T-helper 17 cell (primary cell): ENCODE data around the gene ECSCR. TPM values are rescaled to one million over a fixed set of nuclear protein-coding genes. Genes with fewer than 3 reads are reported as not detected.
"Not testable (repeated sequence)": the region's sequence is repeated elsewhere in the genome, so short reads cannot be mapped to it uniquely, and the experiment has no call there.

Source experiments
- ATAC-seq: fragments of 150-1000 bp; cut with Tn5 transposase; 2 replicates; pipeline ENCODE4 v1.10.0; 2021; ENCODE audit warnings: mild to moderate bottlenecking, moderate library complexity
- DNase-seq, 3 donors: peaks; one replicate each; pipeline versions ENCODE4 v3.0.0 to v3.0.0-alpha.2; 2020 to 2021
- H3K9me3 ChIP-seq: one replicate; pipeline ENCODE4 v1.7.0; 2013; ENCODE audit warnings: low read length, mild to moderate bottlenecking; ENCODE audit not compliant: control insufficient read depth, poor library complexity, severe bottlenecking
- H3K27ac Mint-ChIP-seq: one replicate; pipeline ENCODE4 v1.8.0; 2022; ENCODE audit warnings: mild to moderate bottlenecking, moderate library complexity, mixed read lengths
- H3K27me3 Mint-ChIP-seq: one replicate; pipeline ENCODE4 v1.8.0; 2022; ENCODE audit warnings: mixed read lengths
- H3K36me3 Mint-ChIP-seq: one replicate; pipeline ENCODE4 v1.8.0; 2022; ENCODE audit warnings: low read depth, mixed read lengths
- H3K4me1 Mint-ChIP-seq: one replicate; pipeline ENCODE4 v1.8.0; 2022; ENCODE audit warnings: mild to moderate bottlenecking, mixed read lengths
- H3K4me3 Mint-ChIP-seq: one replicate; pipeline ENCODE4 v1.8.0; 2022; ENCODE audit warnings: mild to moderate bottlenecking, moderate library complexity, mixed read lengths
- total RNA-seq, 4 donors: library from RNA in 2 of 4; stranded (reverse) in 2 of 4; gene quantifications; one replicate each; pipeline ENCODE4 v1.2.3 and lab custom pipeline; 2022 to 2026

The ECSCR gene
- total RNA-seq, 2 donors from 2014 or later, result not detected

- Mint-ChIP-seq H3K4me3 (peak within 1 kb of the TSS; percentile 96), H3K27me3 (no peaks in the 10 kb centered on the region), H3K27ac (peak within 1 kb of the TSS; percentile 96), H3K4me1 (peaks cover 33% of the 10 kb centered on the region), H3K36me3 (peaks cover 3% of the 10 kb centered on the region)
- ATAC-seq (peak; percentile 84), DNase-seq (peak; percentile 23 to 45 (median 33))
- H3K9me3 ChIP-seq, result no peaks in the 10 kb centered on the region
Observed at GRCh38 chr5:139482050-139482889, 19.7 kb upstream of the ECSCR start, which contains the start of gene STING1. TSS of gene STING1 (minus strand) at chr5:139482758. CDS start at chr5:139481704, 1,054 bp downstream.

- Mint-ChIP-seq H3K4me1 (peaks cover 34% of the 10 kb centered on the region), H3K27me3 (no peaks in the 10 kb centered on the region), H3K4me3 (peak overlapping the region; percentile 96), H3K36me3 (peaks cover 3% of the 10 kb centered on the region), H3K27ac (peak overlapping the region; percentile 96)
- peak; percentile 39 for ATAC-seq
- H3K9me3 ChIP-seq, result no peaks in the 10 kb centered on the region
- DNase-seq, result no peak
Observed at GRCh38 chr5:139481580-139482049, 19.1 kb upstream of the ECSCR start.

- no peaks in the 10 kb centered on the region for H3K9me3 ChIP-seq
- ATAC-seq (peak; percentile 21), DNase-seq (no peak)
- Mint-ChIP-seq H3K4me1 (peaks cover 36% of the 10 kb centered on the region), H3K4me3 (peak overlapping the region; percentile 96), H3K27ac (peak overlapping the region; percentile 96), H3K36me3 (peaks cover 3% of the 10 kb centered on the region), H3K27me3 (no peaks in the 10 kb centered on the region)
Observed at GRCh38 chr5:139481122-139481533, 18.6 kb upstream of the ECSCR start.

GRCh38 chr5:139479729-139480128, 17.2 kb upstream of the ECSCR start:
- H3K4me3 Mint-ChIP-seq, H3K27me3 Mint-ChIP-seq, DNase-seq, H3K36me3 Mint-ChIP-seq, ATAC-seq, H3K9me3 ChIP-seq: not testable (repeated sequence)
- Mint-ChIP-seq H3K27ac (peak overlapping the region; percentile 87), H3K4me1 (peaks cover 49% of the 10 kb centered on the region)

GRCh38 chr5:139478657-139479423, 16.3 kb upstream of the ECSCR start:
- Mint-ChIP-seq H3K4me3 (peak overlapping the region; percentile 73), H3K4me1 (peaks cover 53% of the 10 kb centered on the region), H3K27ac (peak overlapping the region; percentile 87)
- not testable (repeated sequence) for DNase-seq, ATAC-seq, H3K9me3 ChIP-seq, H3K36me3 Mint-ChIP-seq, H3K27me3 Mint-ChIP-seq

- H3K4me1 Mint-ChIP-seq, result peaks cover 65% of the 10 kb centered on the region
- peak overlapping the region; percentile 82 for H3K4me3 Mint-ChIP-seq
- H3K9me3 ChIP-seq, result no peaks in the 10 kb centered on the region
- peak overlapping the region; percentile 73 for H3K27ac Mint-ChIP-seq
- peaks cover 10% of the 10 kb centered on the region for H3K36me3 Mint-ChIP-seq
- DNase-seq, result no peak
- ATAC-seq, result no peak
- H3K27me3 Mint-ChIP-seq, result no peaks in the 10 kb centered on the region
Observed at GRCh38 chr5:139475865-139476617, 13.5 kb upstream of the ECSCR start.

- ATAC-seq, result peak; percentile 58
- peaks cover 64% of the 10 kb centered on the region for H3K4me1 Mint-ChIP-seq
- no peak for DNase-seq
- peaks cover 8% of the 10 kb centered on the region for H3K36me3 Mint-ChIP-seq
- H3K27ac Mint-ChIP-seq, result peak overlapping the region; percentile 73
- H3K4me3 Mint-ChIP-seq, result peak overlapping the region; percentile 82
- H3K9me3 ChIP-seq, result no peaks in the 10 kb centered on the region
- H3K27me3 Mint-ChIP-seq, result no peaks in the 10 kb centered on the region
Observed at GRCh38 chr5:139474890-139475791, 12.6 kb upstream of the ECSCR start.

GRCh38 chr5:139473565-139473964, 11.0 kb upstream of the ECSCR start:
- H3K4me3 Mint-ChIP-seq, result peak overlapping the region; percentile 68
- H3K9me3 ChIP-seq, result no peaks in the 10 kb centered on the region
- H3K27me3 Mint-ChIP-seq, result no peaks in the 10 kb centered on the region
- DNase-seq (no peak), ATAC-seq (no peak)
- H3K36me3 Mint-ChIP-seq, result peaks cover 8% of the 10 kb centered on the region
- H3K4me1 Mint-ChIP-seq, result peaks cover 65% of the 10 kb centered on the region
- peak overlapping the region; percentile 96 for H3K27ac Mint-ChIP-seq

GRCh38 chr5:139473105-139473504, 10.6 kb upstream of the ECSCR start:
- no peaks in the 10 kb centered on the region for H3K9me3 ChIP-seq
- Mint-ChIP-seq H3K27ac (peak overlapping the region; percentile 96), H3K4me1 (peaks cover 65% of the 10 kb centered on the region), H3K4me3 (no peak overlapping the region), H3K36me3 (peaks cover 8% of the 10 kb centered on the region), H3K27me3 (no peaks in the 10 kb centered on the region)
- DNase-seq (no peak), ATAC-seq (no peak)

- no peaks in the 10 kb centered on the region for H3K9me3 ChIP-seq
- peaks cover 8% of the 10 kb centered on the region for H3K36me3 Mint-ChIP-seq
- no peak for DNase-seq
- H3K27me3 Mint-ChIP-seq, result no peaks in the 10 kb centered on the region
- ATAC-seq, result no peak
- H3K27ac Mint-ChIP-seq, result peak overlapping the region; percentile 96
- H3K4me1 Mint-ChIP-seq, result peaks cover 63% of the 10 kb centered on the region
- peak overlapping the region; percentile 94 for H3K4me3 Mint-ChIP-seq
Observed at GRCh38 chr5:139472386-139473030, 10.0 kb upstream of the ECSCR start.

- DNase-seq (peak in 1 of 3 donors; percentile 29), ATAC-seq (peak; percentile 81)
- peaks cover 8% of the 10 kb centered on the region for H3K36me3 Mint-ChIP-seq
Observed at GRCh38 chr5:139470821-139471300, 8.3 kb upstream of the ECSCR start, which contains the start of gene SMIM33. TSS of gene SMIM33 (plus strand) at chr5:139471004. CDS start at chr5:139471122, 118 bp downstream.

More at GRCh38 chr5:139470821-139471300, 8.3 kb upstream of the ECSCR start, which contains the start of gene SMIM33:
- peak within 1 kb of the TSS; percentile 94 for H3K4me3 Mint-ChIP-seq
- H3K27me3 Mint-ChIP-seq, result no peaks in the 10 kb centered on the region
- H3K4me1 Mint-ChIP-seq, result peaks cover 57% of the 10 kb centered on the region
- peak within 1 kb of the TSS; percentile 96 for H3K27ac Mint-ChIP-seq
- H3K9me3 ChIP-seq, result no peaks in the 10 kb centered on the region
